ENCODE results near the gene SERINC1.

The SERINC1 gene

DNA sequence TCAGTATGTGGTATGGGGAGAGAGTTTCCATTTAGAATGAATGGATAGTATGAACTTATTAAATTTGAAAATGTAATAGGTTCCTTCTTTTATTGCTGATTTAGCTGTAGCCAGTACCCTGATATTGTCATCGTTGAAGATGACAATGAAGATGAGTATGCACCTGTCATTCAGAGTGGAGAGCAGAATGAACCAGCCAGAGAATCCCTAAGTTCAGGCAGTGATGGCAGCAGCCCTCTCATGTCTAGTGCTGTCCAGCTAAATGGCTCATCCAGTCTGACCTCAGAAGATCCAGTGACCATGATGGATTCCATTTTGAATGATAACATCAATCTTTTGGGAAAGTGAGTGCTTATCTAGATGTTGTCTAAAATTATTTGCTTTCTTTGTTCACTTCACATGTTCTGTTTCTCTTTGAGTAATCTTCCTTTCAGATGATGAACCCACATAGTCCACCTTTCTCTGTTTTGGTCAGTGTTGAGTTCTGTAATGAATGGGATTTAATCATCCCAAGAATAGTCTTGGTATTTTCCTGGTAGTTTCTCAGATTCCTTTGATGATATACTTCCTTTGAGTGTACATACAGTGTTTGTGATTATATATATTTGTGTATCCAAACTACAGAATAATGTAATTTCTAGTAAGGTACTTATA is 48.9 kb downstream of the SERINC1 start:
- TF ChIP-seq CTCF (IDR thresholded peaks at IDR 0.05; ENCODE audit: low read length) (no peak), EZH2 (optimal IDR thresholded peaks at IDR 0.05; ENCODE audit: low read depth, low read length) (no peak), EZH2phosphoT487 (IDR thresholded peaks at IDR 0.05; ENCODE audit: low read length) (no peak)
- Histone ChIP-seq H3K4me3 (ENCODE audit: low read length) (no peak overlapping the region), H3K79me2 (ENCODE audit: low read length) (no peaks in the 10 kb centered on the region), H3K4me1 (ENCODE audit: low read length) (no peaks in the 10 kb centered on the region), H3K36me3 (replicated peaks; ENCODE audit: insufficient read depth, low read length) (no peaks in the 10 kb centered on the region; the same call in 1 of the 2 replicates), H3K9me2 (replicated peaks; ENCODE audit: insufficient read depth, low read length) (no peaks in the 10 kb centered on the region), H3K9ac (ENCODE audit: low read length) (no peak overlapping the region), H3K9me3 (replicated peaks; ENCODE audit: insufficient read depth, low read length) (no peaks in the 10 kb centered on the region), H3F3A (ENCODE audit: insufficient read depth, low read length) (no peaks in the 10 kb centered on the region), H3K4me2 (ENCODE audit: low read depth, low read length) (no peak overlapping the region), H4K20me1 (ENCODE audit: insufficient read depth, low read length) (no peaks in the 10 kb centered on the region), H3K27me3 (replicated peaks; ENCODE audit: insufficient read depth, low read length) (no peaks in the 10 kb centered on the region), H2AFZ (ENCODE audit: low read length) (no peak overlapping the region), H3K27ac (ENCODE audit: low read length) (no peak overlapping the region)
- DNase-seq, result no peak

DNA sequence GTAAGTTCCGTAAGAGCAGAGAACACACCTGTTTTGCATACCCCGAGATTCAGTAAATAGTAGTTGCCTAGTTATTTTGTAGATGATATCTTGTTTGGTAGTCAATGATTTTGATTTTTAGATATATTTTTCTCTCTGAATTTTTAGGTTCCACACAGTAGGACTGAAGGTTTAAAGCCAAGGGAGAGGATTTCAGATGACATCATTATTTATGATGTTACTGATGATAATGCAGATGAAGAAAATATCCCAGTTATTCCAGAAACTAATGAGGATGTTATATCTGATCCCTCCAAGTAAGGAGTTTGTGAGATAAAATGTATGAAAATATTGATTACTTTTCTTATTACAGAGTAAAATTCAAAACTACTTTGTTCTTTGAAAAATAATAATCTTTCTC is 49.6 kb downstream of the SERINC1 start:
- no peaks in the 10 kb centered on the region for H3K79me2 ChIP-seq (ENCODE audit: low read length)
- no peaks in the 10 kb centered on the region for H3K9me2 ChIP-seq (replicated peaks; ENCODE audit: insufficient read depth, low read length)
- no peaks in the 10 kb centered on the region for H3K27me3 ChIP-seq (replicated peaks; ENCODE audit: insufficient read depth, low read length)
- TF ChIP-seq EZH2 (optimal IDR thresholded peaks at IDR 0.05; ENCODE audit: low read depth, low read length), result no peak
- no peak for TF ChIP-seq CTCF (IDR thresholded peaks at IDR 0.05; ENCODE audit: low read length)
- TF ChIP-seq EZH2phosphoT487 (IDR thresholded peaks at IDR 0.05; ENCODE audit: low read length), result no peak
- no peak for DNase-seq
- no peak overlapping the region for H3K9ac ChIP-seq (ENCODE audit: low read length)
- no peak overlapping the region for H3K4me3 ChIP-seq (ENCODE audit: low read length)
- H4K20me1 ChIP-seq (ENCODE audit: insufficient read depth, low read length), result no peaks in the 10 kb centered on the region
- no peak overlapping the region for H3K4me2 ChIP-seq (ENCODE audit: low read depth, low read length)
- H3K27ac ChIP-seq (ENCODE audit: low read length), result no peak overlapping the region
- no peak overlapping the region for H2AFZ ChIP-seq (ENCODE audit: low read length)
- no peaks in the 10 kb centered on the region for H3K4me1 ChIP-seq (ENCODE audit: low read length)
- no peaks in the 10 kb centered on the region for H3K9me3 ChIP-seq (replicated peaks; ENCODE audit: insufficient read depth, low read length)
- H3K36me3 ChIP-seq (replicated peaks; ENCODE audit: insufficient read depth, low read length), result no peaks in the 10 kb centered on the region; the same call in 1 of the 2 replicates
- no peaks in the 10 kb centered on the region for H3F3A ChIP-seq (ENCODE audit: insufficient read depth, low read length)

DNA sequence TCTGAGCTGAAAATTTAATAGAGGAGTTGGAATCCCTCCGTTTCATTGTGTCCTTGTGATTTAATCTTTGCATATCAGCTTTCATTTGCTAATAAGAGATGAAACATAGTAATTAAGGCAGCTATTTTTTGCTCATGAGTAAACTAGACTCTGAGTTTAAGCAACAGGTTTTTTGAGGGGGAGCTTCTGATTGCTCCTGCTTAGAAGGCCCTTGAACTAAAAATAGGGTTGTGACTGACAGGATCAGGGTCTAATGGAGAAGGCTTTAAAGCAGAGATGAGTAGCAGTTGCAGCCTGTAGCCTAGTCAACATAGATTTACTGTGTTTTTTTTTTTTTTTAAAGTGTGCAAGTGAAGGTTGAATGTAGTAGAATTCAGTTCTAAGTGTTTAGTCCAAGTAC is 54.8 kb downstream of the SERINC1 start:
- Histone ChIP-seq H4K20me1 (ENCODE audit: insufficient read depth, low read length) (no peaks in the 10 kb centered on the region), H3K79me2 (ENCODE audit: low read length) (peaks cover 5% of the 10 kb centered on the region; the same call in 1 of the 2 replicates), H3K27ac (ENCODE audit: low read length) (no peak overlapping the region), H2AFZ (ENCODE audit: low read length) (no peak overlapping the region), H3F3A (ENCODE audit: insufficient read depth, low read length) (no peaks in the 10 kb centered on the region), H3K9me2 (replicated peaks; ENCODE audit: insufficient read depth, low read length) (no peaks in the 10 kb centered on the region), H3K36me3 (replicated peaks; ENCODE audit: insufficient read depth, low read length) (no peaks in the 10 kb centered on the region; the same call in 1 of the 2 replicates), H3K9ac (ENCODE audit: low read length) (no peak overlapping the region), H3K27me3 (replicated peaks; ENCODE audit: insufficient read depth, low read length) (no peaks in the 10 kb centered on the region), H3K4me2 (ENCODE audit: low read depth, low read length) (no peak overlapping the region), H3K4me1 (ENCODE audit: low read length) (no peaks in the 10 kb centered on the region), H3K4me3 (ENCODE audit: low read length) (no peak overlapping the region), H3K9me3 (replicated peaks; ENCODE audit: insufficient read depth, low read length) (no peaks in the 10 kb centered on the region)
- no peak for DNase-seq
- TF ChIP-seq CTCF (IDR thresholded peaks at IDR 0.05; ENCODE audit: low read length) (no peak), EZH2 (optimal IDR thresholded peaks at IDR 0.05; ENCODE audit: low read depth, low read length) (no peak), EZH2phosphoT487 (IDR thresholded peaks at IDR 0.05; ENCODE audit: low read length) (no peak)
